Esophagus squamous epithelium (tissue), 4 donors: Measurements from ENCODE around the gene LMO1.

Experiments
- CTCF ChIP-seq, 6 experiments: fragments of 450-650 bp in 4 of 6; fragments of 200-600 bp in 2 of 6; sonication (generic) in 2 of 6; IDR thresholded peaks; one replicate each; pipeline ENCODE4 v1.5.1; 2016 to 2019; ENCODE audit warnings: antibody characterized with exemption in 6 of 6, mild to moderate bottlenecking in 4 of 6, moderate library complexity in 4 of 6
- POLR2A ChIP-seq, 4 donors: fragments of 450-650 bp; IDR thresholded peaks; one replicate each; pipeline ENCODE4 v1.6.1; 2017; ENCODE audit warnings: antibody characterized with exemption in 4 of 4, mild to moderate bottlenecking in 4 of 4, moderate library complexity in 3 of 4

GRCh38 chr11:8207080-8208000, 56.3 kb downstream of the LMO1 start:
- no peak for TF ChIP-seq CTCF (IDR thresholded peaks at IDR 0.05)
- TF ChIP-seq POLR2A (IDR thresholded peaks at IDR 0.05) = no peak
